GM18508 (cell line): Measurements from ENCODE around the gene KLHL29.
"Not testable (repeated sequence)": the region's sequence is repeated elsewhere in the genome, so short reads cannot be mapped to it uniquely, and the experiment has no call there.

Experiments used
- ATAC-seq: cut with Tn5 transposase; IDR thresholded peaks from one replicate; pipeline ENCODE4 v1.9.1; 2021; ENCODE audit warnings: moderate number of reproducible peaks; ENCODE audit not compliant: insufficient read depth, unreplicated experiment

Gene KLHL29

DNA sequence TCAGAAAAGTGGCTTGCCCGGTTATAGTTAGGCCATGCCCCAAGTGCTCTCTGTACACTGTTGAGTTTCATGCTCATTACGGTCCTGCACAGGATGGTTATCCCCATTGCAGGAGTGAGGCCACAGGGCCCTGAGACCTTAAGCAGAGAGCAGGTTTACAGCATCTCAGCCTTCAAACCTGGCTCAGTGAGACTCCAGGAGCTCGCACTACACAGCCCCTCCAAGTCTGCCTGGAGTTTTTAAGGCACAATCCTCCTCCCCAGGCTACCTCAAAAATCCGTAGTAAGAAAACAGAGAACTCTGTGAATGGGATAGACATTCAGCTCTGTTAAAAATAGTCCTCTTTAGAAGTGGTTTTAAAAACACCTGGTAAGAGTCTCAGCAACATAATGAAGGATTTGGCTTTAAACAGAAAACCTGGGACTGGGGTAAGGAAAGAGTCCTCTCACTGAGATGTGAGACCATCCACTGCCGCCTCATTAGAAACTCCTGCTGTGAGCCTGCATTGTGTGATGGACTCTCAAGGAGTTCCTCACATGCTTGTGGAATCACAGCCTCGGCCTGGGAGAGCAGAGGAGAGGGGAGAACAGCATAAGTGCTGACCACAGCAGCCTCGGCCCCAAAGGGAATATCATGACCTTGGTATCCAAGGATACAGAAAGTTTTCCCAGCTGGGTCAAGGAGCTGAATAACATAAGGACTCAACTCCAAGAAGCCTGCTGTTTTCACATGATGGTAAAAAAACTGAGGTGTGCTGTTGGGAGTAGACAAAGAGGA lies 327.2 kb downstream of the KLHL29 start:
- ATAC-seq = no peak

DNA sequence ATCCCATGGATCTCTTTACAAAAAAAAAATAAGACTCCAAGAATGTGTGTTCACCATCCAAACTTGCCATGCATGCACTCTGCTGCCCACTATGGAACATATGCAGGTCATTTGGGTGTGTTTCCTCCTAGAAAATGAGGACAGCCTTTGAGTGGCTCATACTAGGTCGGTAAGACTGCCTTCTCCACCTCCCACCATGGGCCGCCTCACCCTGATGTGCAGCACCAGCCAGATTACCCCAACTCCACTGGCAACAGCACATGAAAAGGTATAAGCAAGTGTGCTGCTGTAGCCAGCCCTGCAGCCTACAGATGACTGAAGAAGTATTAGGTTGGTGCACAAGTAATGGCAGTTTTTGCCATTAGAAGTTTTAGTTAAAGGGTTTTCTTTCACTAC lies 327.8 kb downstream of the KLHL29 start:
- no peak for ATAC-seq

DNA sequence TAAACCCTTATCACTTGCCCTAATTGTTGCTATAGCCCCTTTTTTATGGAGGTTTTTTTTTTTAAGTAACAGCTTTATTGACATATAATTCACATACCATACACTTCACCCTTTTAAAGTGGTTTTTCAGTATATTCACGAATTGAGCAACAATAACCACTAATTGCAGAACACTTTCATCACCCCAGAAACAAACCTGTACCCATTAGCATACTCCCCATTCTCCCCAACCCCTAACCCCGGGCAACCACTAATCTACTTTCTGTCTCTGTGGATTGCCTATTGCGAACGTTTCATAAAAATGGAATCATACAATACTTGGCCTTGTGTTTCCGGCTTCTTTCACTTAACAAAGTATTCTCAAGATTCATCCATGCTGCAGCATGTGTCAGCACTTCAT lies 328.4 kb downstream of the KLHL29 start:
- no peak for ATAC-seq

DNA sequence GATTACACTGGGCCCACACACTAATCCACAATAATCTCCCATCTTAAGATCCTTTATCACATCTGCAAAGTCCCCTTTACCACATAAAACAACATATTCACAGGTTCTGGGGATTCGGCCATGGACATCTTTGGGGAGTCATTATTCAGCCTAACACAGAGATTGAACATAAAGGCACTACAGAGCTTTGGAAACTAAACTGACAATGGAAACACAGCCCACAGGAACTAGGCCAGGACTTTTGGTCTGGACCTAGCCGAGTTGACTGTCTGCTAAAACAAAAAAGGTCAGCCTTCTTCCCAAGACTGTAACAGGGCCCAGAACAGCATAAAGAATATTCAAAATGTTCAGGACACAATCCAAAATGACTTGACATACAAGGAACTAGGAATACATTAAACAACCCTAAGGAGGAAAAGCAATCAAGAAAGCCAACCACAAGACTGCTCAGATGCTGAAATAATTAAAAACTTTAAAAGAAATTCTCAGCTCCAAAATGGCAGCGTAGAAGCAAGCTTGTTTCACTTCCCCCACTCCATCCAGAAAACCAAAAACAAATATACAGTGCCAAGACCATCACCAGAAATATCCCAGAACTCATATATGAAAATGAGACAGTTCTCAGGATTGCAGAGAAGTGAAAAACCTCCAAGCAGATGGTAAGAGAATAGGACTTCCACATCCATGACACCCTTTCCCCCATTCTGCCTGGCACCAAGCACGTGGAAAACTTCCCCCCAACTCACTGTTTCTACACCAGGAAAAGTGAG lies 334.1 kb downstream of the KLHL29 start:
- ATAC-seq = no peak

DNA sequence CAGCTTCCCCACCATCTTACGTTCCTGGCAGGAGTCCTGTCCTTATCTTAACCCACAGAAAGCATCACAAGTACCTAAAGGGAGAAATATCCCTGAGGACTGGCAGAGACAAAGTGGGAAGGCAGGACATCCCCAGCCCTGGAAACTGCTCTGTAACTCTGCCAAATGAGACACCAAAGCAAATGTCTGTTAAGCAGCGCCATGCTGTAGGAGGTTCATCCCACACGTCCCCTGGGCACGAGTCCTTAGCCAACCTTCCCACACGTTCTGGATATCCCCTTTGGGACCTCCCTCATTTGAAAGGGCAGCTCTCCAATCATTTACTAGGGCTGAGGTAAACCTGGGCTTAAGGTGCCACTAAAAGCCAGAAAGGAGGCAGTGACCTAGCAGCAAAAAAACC lies 334.7 kb downstream of the KLHL29 start:
- ATAC-seq = no peak

DNA sequence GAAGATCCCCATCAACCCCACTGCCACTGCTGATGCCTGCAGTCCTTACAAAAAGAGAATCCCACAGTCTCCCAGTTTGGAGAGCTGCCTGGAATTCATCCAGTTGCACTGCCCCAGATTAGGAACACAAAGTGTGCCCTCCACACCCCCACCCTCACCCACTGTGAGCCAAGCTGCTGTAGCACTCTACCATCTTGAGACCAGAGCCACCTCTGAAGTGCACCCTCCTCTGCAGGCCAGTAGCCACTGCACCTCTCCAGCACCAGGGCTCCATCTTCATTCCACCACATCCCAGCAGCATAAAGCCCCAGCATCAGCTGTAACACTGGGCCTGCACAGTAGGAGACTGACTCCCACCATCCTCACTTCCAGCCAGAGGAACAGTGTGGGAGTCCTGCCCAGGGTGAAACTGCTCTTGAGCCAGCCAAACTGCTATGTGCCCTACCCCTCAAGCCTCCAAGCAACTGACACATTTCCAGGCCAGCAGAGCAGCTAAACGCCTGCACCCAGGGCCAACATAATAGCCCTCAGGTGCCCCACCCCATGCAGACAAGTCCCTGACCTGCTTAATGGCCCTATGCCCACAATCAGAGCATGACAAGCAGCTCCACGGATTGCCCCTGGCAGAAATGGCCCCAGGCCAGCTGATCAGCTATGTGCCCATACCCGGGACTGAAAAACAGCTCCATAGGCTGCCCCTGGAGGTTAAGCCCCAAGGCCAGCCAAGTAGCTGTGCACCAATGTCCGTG lies 335.9 kb downstream of the KLHL29 start:
- ATAC-seq = no peak

DNA sequence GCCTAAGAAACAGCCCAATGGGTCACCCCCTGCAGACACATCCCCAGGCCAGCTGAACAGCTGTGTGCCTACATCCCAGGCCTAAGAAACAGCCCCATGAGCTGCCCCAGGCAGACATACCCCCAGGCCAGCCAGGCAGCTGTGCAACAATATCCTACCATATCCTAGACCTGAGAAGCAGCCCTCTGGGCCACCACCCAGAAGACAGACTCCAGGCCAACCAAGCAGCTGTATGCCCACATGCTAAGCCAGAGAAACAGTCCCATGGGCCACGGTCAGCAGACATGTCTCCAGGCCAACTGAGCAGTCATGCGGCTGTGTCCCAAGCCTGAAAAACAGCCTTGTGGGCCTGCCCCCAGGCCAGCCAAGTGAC lies 336.5 kb downstream of the KLHL29 start:
- ATAC-seq = no peak

DNA sequence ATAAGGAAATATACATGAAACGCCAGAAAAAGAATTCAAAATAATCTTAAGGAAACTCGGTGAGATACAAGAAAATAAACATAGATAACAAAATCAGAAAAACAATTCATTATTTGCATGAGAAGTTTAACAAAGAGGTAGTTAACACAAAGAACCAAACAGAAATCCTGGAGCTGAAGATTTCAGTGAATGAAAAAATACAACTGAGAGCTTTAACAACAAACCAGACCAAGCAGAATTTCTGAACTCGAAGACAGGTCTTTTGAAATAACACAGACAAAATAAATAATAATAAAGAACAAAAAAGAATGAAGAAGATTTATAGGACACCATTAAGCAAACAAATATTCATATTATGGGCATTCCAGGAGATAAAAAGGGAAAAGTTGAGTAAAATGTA lies 337.3 kb downstream of the KLHL29 start:
- ATAC-seq = no peak

DNA sequence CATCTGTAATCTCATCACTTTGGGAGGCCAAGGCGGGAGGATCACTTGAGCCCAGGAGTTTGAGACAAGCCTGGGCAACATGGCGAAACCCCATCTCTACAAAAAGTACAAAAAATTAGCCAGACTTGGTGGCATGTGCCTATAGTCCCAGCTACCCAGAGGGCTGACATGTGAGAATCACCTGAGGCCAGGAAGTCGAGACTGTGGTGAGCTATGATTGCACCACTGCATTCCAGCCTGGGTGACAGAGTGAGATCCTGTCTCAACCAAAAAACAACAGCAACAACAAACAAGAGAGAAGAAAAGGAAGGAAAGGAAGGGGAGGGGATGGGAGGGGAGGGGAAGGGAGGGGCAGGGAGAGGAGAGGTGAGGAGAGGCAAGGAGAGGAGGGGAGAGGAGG lies 338.1 kb downstream of the KLHL29 start:
- ATAC-seq = not testable (repeated sequence)

DNA sequence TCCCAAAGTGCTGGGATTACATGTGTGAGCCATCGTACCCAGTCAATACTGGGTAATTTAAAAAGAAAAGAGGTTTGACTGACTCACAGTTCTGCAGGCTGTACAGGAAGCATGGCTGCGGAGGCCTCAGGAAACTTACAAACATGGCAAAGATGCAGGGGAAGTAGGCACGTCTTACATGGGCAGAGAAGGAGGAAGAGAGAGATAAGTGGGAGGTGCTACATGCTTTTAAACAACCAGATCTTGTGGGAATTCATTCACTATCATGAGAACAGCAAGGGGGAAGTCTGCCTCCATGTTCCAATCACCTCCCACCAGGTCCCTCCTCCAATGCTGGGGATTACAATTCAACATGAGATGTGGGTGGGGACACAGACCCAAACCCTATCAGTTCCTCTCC lies 349.4 kb downstream of the KLHL29 start:
- ATAC-seq = no peak

DNA sequence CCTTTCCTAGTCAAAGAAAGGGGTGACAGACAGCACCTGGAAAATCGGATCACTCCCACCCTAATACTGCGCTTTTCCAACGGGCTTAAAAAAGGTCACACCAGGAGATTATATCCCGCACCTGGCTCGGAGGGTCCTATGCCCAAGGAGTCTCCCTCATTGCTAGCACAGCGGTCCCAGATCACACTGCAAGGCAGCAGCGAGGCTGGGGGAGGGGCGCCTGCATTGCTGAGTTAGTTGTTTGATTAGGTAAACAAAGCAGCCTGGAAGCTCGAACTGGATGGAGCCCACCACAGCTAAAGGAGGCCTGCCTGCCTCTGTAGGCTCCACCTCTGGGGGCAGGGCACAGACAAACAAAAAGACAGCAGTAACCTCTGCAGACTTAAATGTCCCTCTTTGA lies 351.8 kb downstream of the KLHL29 start:
- ATAC-seq = not testable (repeated sequence)

DNA sequence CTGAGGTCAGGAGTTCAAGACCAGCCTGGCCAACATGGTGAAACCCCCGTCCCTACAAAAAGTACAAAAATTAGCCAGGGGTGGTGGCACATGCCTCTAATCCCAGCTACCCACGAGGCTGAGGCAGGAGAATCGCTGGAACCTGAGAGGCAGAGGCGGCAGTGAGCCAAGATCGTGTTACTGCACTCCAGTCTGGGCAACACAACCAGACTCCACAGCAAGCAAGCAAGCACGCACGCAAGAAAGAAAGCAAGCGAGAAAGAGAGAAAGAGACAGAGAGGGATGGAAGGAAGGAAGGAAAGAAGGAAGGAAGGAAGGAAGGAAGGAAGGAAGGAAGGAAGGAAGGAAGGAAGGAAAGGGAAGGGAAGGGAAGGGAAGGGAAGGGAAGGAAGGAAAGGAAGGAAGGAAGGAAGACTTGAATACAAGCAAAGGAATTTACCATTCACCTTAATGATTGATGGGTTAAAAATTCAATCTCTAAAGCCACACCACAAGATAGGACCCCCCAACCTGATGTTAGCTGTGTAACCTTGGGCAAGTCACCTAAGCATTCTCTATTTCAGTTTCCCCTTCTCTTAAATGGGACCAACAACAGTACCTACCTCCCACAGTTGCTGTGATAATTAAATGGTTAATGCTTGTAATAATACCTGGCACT lies 360.2 kb downstream of the KLHL29 start:
- no peak for ATAC-seq

DNA sequence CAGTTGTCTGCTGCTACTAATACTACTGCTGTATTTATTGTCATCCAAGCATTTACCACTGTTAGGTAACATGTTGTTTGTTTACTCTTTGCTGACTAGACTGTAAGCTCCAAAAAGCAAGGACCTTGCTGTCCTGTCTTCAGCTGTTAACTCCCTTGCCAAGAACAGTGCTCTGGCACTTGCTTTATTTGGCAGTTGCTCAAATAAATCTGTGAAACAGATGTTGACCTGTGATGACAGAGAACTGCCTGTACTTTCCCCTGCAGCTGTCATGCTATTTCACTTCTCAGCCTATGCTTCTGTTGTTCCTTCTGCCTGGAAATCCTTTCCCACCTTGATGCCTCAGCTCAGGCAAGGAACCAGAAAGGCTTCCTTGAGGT lies 360.7 kb downstream of the KLHL29 start:
- ATAC-seq = peak; percentile 40

DNA sequence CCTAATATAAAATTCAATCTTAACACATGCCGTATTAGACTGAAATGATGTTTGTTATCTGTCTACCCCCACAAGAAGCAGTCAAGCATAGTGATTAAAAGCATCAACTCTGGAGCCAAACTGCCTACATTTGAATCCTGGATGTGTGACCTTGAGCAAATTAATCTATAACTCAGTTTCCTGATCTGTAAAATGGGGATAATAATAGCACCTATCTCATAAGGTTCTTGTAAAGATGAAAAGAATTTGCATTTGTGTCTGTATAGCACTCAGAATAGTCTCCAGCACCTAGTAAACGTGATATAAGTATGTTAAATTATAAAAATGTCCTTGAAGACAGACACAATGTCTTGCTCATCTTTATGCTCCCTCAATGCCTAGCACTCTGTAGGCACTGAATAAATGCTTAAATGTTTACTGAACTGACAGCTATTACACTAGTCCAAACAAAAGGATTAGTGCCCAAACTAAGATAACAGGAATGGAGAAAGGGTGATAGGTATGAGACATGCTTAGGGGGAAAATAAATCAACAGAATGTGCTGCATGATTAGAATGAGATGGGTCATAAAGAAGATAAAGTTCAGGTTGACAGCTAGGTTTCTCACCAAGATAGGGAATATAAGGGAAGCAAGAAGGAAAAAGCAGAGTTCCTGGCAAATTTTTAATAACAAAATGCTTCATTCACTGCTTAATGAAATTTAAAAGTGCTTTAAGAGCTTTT lies 361.3 kb downstream of the KLHL29 start:
- ATAC-seq = peak; percentile 32

DNA sequence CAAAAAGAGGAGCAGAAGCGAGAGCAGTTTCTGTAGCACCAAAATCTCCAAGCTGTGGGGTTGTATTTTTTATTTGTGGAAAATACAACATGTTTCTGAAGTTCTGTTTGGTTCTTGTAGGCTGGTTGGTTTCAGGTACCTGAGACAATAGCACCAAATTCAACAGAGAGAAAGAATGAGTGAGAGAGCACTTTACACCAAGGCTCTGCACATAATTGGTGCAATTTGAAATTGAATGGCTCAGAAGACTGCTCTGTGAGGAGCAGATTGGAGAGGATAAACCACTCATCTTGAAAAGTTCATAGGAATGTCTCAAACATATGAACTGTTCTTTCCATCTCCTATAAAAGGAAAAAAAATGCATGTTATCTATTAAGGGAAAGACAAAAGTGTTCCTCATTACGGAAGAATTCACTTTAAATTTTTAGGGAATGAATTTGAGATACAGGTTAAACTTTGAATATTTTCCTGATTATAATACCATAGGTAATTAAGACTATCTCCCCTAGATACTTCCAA lies 366.8 kb downstream of the KLHL29 start:
- no peak for ATAC-seq

DNA sequence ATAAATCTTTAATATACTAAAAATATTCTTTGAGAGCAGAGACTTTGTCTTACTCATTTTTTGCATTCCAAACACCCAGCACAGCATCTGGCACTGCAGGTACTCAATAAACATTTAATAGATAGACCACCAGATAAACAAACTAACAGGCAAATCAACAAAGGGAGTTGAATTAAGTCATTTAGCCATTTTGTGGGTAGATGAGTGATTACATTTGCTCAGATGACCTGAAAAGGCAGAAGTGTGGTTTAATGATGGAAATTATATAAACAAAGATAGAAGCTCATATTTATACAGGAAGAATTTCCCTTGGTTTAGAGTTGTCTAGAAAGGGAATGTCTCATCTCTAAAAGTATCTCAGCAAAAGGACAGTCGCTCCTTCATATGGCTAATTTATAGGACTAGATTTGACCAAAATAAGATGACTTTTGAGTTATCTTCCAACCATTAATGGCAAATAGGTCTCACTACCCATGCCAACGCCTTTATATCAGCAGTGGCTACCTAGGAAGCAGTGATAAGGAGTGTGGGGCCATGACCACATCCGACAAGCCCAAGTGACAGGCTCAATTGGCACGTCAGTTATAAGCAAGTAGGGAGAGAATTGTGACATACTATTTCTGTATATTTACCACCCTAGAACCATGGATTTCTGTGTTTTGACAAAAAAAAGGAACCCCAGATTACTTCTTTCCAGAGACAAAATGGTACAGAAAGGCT lies 368.5 kb downstream of the KLHL29 start:
- ATAC-seq = no peak

DNA sequence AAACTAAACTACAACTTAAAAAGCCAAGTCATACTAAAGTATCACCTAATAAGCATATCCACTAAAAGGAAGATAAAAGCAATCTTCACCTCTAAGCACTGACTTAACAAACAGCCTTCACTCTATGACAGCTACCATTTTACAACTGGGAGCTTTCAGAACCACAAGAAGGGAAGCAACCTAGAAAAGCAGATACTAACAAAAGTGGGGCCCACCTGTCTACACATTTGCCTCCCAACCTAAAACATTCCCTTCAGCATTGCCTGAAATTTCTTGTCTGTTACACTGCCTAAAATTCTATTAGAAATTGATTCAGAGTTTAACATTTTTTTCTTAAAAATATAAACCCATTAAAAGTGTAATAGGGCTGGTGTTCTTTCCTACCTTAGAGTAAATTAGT lies 370.0 kb downstream of the KLHL29 start:
- no peak for ATAC-seq

DNA sequence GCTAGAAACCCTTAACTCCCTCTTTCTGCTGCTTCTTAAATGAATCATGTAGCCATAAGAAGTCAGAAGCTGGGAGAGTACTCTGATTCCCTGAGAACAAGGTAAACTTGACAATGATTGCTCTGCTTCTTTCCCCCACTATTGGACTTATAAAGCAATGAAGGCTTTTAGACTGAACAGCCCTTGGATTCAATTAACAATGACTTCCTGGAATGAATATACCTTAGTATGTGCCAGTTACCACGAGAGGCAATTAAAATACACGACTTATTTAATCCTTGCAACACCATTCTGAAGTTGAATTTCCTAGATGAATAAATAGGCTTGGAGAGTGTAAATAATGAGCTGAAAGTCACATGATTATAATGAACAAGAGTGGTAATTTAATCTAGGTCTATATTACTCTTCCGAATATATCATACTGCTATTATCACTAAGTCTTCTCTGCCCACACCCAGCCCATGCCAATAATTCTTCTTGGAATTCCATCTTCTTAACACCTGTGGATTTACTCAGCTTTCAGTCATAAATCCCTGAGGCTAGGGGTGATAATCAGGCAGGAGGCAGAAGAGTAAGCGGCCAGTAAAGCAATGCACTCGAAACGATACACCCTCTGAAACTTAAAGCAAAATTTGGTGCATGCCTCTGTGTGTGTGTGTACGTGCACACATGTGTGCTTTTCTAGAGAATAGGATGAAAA lies 371.8 kb downstream of the KLHL29 start:
- no peak for ATAC-seq
